ENCODE measurements around the gene AGAP3. TPM values are rescaled to one million over a fixed set of nuclear protein-coding genes. Genes with fewer than 3 reads are reported as not detected.

Gene AGAP3
- total RNA-seq, 2 donors from 2014 or later = 50.8 to 79.2 TPM

DNA sequence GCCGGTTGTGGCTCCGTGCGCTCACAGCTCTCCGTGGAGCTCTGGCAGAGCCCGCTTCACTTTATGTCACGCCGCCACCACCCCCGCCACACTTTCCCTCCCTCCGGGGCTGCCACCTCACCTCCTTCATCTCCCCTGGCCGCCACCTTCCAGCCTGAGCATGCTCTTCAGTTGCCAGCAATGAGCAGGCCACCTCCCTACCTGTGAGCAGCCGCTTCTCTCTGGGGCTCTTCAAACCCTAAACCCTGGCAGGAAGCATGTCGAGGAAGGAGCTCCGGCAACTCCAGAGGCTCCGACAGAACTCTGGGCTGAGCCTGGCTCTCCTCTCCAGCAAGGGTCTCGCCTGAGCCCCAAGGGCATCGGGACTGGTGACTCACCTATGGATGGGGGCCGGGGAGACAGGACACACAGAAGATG, 44.5 kb downstream of the AGAP3 start:
- H3K9ac ChIP-seq (ENCODE audit: low read depth in 2 of 2, low read length in 2 of 2) = no peak overlapping the region
- H3K27me3 ChIP-seq = no peaks in the 10 kb centered on the region
- H3K36me3 ChIP-seq = no peaks in the 10 kb centered on the region
- no peak for DNase-seq
- intact Hi-C loops (cut with DNase I) = no loop called here
- no peak overlapping the region for H3K27ac ChIP-seq
- H3K4me1 ChIP-seq = peaks cover 4% of the 10 kb centered on the region
- H3K9me3 ChIP-seq = no peaks in the 10 kb centered on the region
- TF ChIP-seq, protein P1, sequence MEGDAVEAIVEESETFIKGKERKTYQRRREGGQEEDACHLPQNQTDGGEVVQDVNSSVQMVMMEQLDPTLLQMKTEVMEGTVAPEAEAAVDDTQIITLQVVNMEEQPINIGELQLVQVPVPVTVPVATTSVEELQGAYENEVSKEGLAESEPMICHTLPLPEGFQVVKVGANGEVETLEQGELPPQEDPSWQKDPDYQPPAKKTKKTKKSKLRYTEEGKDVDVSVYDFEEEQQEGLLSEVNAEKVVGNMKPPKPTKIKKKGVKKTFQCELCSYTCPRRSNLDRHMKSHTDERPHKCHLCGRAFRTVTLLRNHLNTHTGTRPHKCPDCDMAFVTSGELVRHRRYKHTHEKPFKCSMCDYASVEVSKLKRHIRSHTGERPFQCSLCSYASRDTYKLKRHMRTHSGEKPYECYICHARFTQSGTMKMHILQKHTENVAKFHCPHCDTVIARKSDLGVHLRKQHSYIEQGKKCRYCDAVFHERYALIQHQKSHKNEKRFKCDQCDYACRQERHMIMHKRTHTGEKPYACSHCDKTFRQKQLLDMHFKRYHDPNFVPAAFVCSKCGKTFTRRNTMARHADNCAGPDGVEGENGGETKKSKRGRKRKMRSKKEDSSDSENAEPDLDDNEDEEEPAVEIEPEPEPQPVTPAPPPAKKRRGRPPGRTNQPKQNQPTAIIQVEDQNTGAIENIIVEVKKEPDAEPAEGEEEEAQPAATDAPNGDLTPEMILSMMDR (IDR thresholded peaks at IDR 0.05) = no peak
- H3K4me3 ChIP-seq = no peak overlapping the region

DNA sequence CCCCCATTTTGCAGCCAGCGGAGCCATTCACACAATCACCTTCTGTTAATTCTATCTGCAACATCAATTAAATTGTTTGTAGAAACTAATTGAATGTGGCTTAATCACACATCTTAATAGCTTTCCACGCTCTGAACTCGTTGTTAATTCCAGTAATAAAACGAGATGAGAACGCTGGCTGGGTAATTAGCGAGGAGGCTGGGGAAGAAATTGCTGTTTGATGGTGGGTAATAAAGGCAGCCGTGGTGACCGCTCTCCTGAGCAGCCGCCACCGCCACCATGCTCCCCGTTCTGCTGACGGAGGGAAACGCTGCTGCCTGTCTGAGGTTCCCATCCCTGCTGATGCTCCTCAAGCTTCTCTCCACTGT, 44.9 kb downstream of the AGAP3 start:
- DNase-seq = no peak
- H3K36me3 ChIP-seq = no peaks in the 10 kb centered on the region
- H3K9ac ChIP-seq (ENCODE audit: low read depth in 2 of 2, low read length in 2 of 2) = no peak overlapping the region
- H3K27ac ChIP-seq = no peak overlapping the region
- TF ChIP-seq, protein P1 (IDR thresholded peaks at IDR 0.05) = no peak
- H3K4me3 ChIP-seq = no peak overlapping the region
- no peaks in the 10 kb centered on the region for H3K27me3 ChIP-seq
- no peaks in the 10 kb centered on the region for H3K9me3 ChIP-seq
- intact Hi-C loops (cut with DNase I) = no loop called here
- H3K4me1 ChIP-seq = peaks cover 4% of the 10 kb centered on the region

DNA sequence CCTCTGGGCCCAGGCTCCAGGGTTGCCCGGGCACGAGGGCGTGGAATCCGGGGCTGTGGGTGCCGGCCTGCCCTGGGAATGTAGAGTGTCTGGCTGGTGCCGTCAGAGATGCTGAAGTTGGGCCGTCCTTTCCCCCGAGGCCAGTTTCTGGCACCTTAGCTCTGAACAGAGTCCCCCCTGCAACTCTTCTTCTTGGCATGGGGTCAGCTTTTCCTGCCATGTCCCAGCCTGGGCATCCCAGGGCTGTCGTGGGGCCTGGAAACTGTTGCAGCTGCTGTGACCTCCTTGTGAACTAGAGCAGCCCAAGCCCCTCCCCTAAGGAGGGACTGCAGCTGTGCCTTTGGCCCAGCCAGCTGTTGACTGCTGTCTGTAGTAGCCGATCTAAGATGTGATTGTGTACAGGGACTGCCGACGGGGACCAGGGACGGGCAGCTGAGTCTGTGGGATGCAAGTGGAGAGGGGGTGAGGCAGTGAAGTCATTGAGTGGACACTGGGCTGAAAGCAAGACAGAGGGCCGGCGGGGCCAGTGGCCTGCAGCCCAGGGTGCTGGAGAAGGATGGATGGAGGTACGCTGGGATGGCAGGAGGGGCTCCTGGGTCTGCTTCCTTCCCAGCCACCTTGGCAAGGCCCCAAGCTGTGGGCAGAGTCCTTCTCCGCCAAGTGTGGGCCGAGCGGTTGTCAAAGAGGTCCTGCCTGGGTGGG, 45.5 kb downstream of the AGAP3 start:
- Histone ChIP-seq H3K27me3 (no peaks in the 10 kb centered on the region), H3K4me1 (peaks cover 2% of the 10 kb centered on the region), H3K9ac (ENCODE audit: low read depth in 2 of 2, low read length in 2 of 2) (no peak overlapping the region), H3K9me3 (no peaks in the 10 kb centered on the region), H3K36me3 (no peaks in the 10 kb centered on the region), H3K27ac (no peak overlapping the region), H3K4me3 (no peak overlapping the region)
- TF ChIP-seq, protein P1 (IDR thresholded peaks at IDR 0.05) = no peak
- DNase-seq = no peak
- intact Hi-C loops (cut with DNase I) = no loop called here

DNA sequence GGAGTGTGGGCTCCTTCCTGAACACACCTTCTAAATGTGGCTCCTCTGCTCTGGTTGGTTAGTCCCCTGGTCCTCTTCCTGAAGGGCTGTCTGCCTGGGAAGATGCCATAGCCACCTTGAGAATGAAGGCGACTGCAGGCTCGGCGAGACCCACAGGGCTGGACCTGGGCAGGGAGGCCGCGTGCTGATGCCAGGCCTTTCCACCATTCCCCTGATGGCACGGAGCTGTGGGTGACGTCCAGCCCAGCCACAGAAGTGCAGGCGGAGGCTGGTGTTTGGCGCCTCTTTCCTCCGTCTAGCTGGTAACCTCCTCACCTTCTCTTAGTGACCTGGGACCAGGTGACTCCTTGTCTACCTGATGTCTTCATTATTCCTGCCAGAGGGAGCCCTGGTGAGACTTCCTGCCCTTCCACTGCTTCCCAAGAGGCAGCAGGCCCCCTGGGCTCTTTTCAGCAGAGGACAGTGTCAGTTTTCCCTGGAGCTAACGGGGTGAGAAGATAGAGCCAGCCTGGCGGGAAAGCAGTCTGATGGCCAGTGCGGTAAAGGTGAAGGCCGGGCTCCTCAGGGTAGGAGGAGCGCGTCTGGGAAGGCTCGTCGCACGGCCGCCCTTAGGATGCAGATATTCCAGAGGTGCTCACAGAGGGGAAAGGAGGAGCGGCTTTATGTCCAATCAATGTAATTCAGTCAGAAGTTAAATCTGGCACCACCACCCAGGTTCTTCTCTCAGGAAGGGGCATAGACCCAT, 46.4 kb downstream of the AGAP3 start:
- Histone ChIP-seq H3K27me3 (no peaks in the 10 kb centered on the region), H3K4me1 (no peaks in the 10 kb centered on the region), H3K9me3 (no peaks in the 10 kb centered on the region), H3K27ac (no peak overlapping the region), H3K36me3 (no peaks in the 10 kb centered on the region), H3K4me3 (no peak overlapping the region), H3K9ac (ENCODE audit: low read depth in 2 of 2, low read length in 2 of 2) (no peak overlapping the region)
- intact Hi-C loops (cut with DNase I) = no loop called here
- TF ChIP-seq, protein P1 (IDR thresholded peaks at IDR 0.05) = no peak
- DNase-seq = no peak

DNA sequence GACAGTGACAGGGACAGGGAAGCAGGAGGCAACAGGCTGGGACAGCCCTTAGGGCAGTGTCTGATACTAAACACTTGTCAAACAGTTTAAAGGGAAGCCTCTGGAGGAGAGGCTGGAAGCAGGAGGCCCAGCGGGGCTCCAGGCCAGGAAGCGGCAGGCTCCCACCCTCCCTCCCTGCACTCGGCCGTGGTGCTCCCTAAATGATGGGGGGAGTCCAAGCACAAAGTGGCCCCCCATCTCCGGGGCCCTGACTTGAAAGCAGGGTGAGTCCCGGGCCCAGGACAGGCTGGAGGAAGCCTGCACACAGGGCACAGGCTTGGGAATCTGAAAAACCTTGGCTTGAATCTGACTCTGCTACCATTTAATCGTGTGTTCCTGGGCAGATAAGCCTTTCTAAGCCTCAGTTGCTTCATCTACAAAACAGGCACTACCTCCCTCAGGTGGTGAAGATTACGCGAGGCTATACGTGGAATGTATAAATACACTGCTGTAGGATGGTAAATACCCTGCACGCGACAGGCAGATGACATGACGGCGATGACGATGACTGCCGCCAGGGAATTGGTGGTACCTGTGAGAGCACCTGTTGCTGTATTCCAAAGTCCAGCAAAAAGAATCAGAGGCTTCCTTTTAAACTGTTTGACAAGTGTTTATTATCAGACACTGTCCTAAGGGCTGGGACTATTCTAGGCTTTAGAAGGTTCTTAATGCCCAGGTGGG, 47.2 kb downstream of the AGAP3 start:
- H3K27ac ChIP-seq = no peak overlapping the region
- no peak overlapping the region for H3K9ac ChIP-seq (ENCODE audit: low read depth in 2 of 2, low read length in 2 of 2)
- no peaks in the 10 kb centered on the region for H3K27me3 ChIP-seq
- TF ChIP-seq, protein P1 (IDR thresholded peaks at IDR 0.05) = no peak
- no peaks in the 10 kb centered on the region for H3K36me3 ChIP-seq
- no peak for DNase-seq
- no peaks in the 10 kb centered on the region for H3K4me1 ChIP-seq
- no peaks in the 10 kb centered on the region for H3K9me3 ChIP-seq
- H3K4me3 ChIP-seq = no peak overlapping the region
- intact Hi-C loops (cut with DNase I) = no loop called here

All from colonic mucosa (tissue), 4 donors.